K562 (cell line): Measurements from ENCODE around the gene LHPP. TPM values are rescaled to one million over a fixed set of nuclear protein-coding genes. Genes with fewer than 3 reads are reported as not detected.

Experiments
- ATAC-seq: fragments of 200-7000 bp; cut with Tn5 transposase; 3 replicates; pipeline ENCODE4 v1.9.1; 2020; ENCODE audit warnings: moderate library complexity
- BruUV-seq: library from RNA; stranded (reverse); fragments of 400-500 nt; replicated peaks from 2 replicates; lab custom pipeline; 2021; lab: Mats Ljungman, UMichigan
- CTCF ChIA-PET: fragments of 300-600 bp; formaldehyde crosslinking; extraction: SDS; loops from one replicate; lab custom pipeline; 2021; ENCODE audit warnings: low intra/inter-chr PET ratio; lab: Yijun Ruan, JAX
- POLR2A ChIA-PET: fragments of 300-600, 350-650 bp; sonication (Branson Sonifier 250); formaldehyde crosslinking; extraction: SDS; loops from one replicate; lab custom pipeline; 2021; ENCODE audit warnings: antibody characterized with exemption, inconsistent platforms; lab: Yijun Ruan, JAX
- DNase-seq, 4 experiments: peaks; one replicate each; pipeline versions ENCODE4 v3.0.0 to v3.0.0-alpha.2; 2011 to 2018; ENCODE audit warnings: low spot score in 3 of 4, mixed read lengths in 3 of 4; ENCODE audit errors: extremely low read depth in 1 of 4
- FAIRE-seq: peaks from 2 replicates; lab custom pipeline; 2011; peaks lifted over from hg19 to GRCh38; lab: Jason Lieb, UNC
- H2AFZ ChIP-seq: 2 replicates; pipeline ENCODE4 v1.6.0; 2011; ENCODE audit warnings: low read depth, low read length, control low read depth, inconsistent platforms
- H3K27ac ChIP-seq: fragments of 200-600 bp; 3 replicates; pipeline ENCODE4 v1.8.0; 2011; ENCODE audit warnings: low read depth, mild to moderate bottlenecking, control low read depth, inconsistent platforms, low read length, moderate library complexity, mixed read lengths; ENCODE audit errors: extremely low read depth
- H3K27me3 ChIP-seq, 2 experiments: fragments of 300-600 bp in 1 of 2; 2 replicates in 1 of 2; 3 replicates in 1 of 2; pipeline versions ENCODE4 v1.6.0 to v1.8.0; 2011; ENCODE audit warnings: inconsistent platforms in 2 of 2, low read length in 2 of 2, mild to moderate bottlenecking in 1 of 2, mixed read lengths in 1 of 2, moderate library complexity in 1 of 2; ENCODE audit not compliant: control insufficient read depth in 2 of 2, insufficient read depth in 2 of 2
- H3K36me3 ChIP-seq: fragments of 300-600 bp; 3 replicates; pipeline ENCODE4 v1.8.0; 2011; ENCODE audit warnings: mild to moderate bottlenecking, low read length, inconsistent platforms; ENCODE audit not compliant: control insufficient read depth, insufficient read depth
- H3K4me1 ChIP-seq, 2 experiments: fragments of 200-600 bp in 1 of 2; replicated peaks in 1 of 2; 2 replicates in 1 of 2; 3 replicates in 1 of 2; pipeline versions ENCODE4 v1.5.1 to v1.8.0; 2011; ENCODE audit warnings: inconsistent platforms in 2 of 2, low read length in 2 of 2, mild to moderate bottlenecking in 1 of 2, mixed read lengths in 1 of 2, moderate library complexity in 1 of 2; ENCODE audit not compliant: control insufficient read depth in 2 of 2, insufficient read depth in 2 of 2
- H3K4me2 ChIP-seq: 2 replicates; pipeline ENCODE4 v1.6.1; 2011; ENCODE audit warnings: low read length, control low read depth, inconsistent platforms, mixed read lengths; ENCODE audit not compliant: insufficient read depth
- H3K4me3 ChIP-seq: fragments of 200-600 bp; sonication (generic), shearing (Covaris generic); 2 replicates; pipeline ENCODE4 v1.5.1; 2016; ENCODE audit warnings: control low read depth, inconsistent platforms
- H3K79me2 ChIP-seq: fragments of 200-600 bp; 3 replicates; pipeline ENCODE4 v1.8.0; 2011; ENCODE audit warnings: low read length, inconsistent platforms; ENCODE audit not compliant: control insufficient read depth, insufficient read depth
- H3K9ac ChIP-seq, 2 experiments: 2 replicates each; pipeline versions ENCODE4 v1.6.0 to v1.6.1; 2011; ENCODE audit warnings: low read depth in 2 of 2, low read length in 2 of 2, control low read depth in 1 of 2, inconsistent platforms in 1 of 2, mild to moderate bottlenecking in 1 of 2, mixed read lengths in 1 of 2; ENCODE audit not compliant: insufficient read depth in 1 of 2
- H3K9me1 ChIP-seq: one replicate; pipeline ENCODE4 v1.6.0; 2011; ENCODE audit warnings: inconsistent platforms, mild to moderate bottlenecking, low read length, moderate library complexity; ENCODE audit not compliant: control insufficient read depth, insufficient read depth
- H3K9me3 ChIP-seq: replicated peaks from 2 replicates; pipeline ENCODE4 v1.5.1; 2011; ENCODE audit warnings: low read depth, low read length, inconsistent platforms; ENCODE audit not compliant: control insufficient read depth, insufficient read depth
- H4K20me1 ChIP-seq: replicated peaks from 2 replicates; pipeline ENCODE4 v1.6.1; 2011; ENCODE audit warnings: low read length, inconsistent platforms, mixed read lengths; ENCODE audit not compliant: control insufficient read depth, insufficient read depth
- ATF1 ChIP-seq, 2 experiments: fragments of 450-650 bp in 1 of 2; IDR thresholded peaks; 2 replicates each; pipeline ENCODE4 v1.6.1; 2016; ENCODE audit warnings: missing compliant biosample characterization in 1 of 2, missing genetic modification characterization in 1 of 2
- BCOR ChIP-seq: fragments of 450-650 bp; IDR thresholded peaks from 2 replicates; pipeline ENCODE4 v1.6.1; 2016
- CEBPG ChIP-seq, 3 experiments: fragments of 200-800 bp in 1 of 3; sonication (Bioruptor generic) in 1 of 3; sonication (generic) in 1 of 3; formaldehyde crosslinking in 1 of 3; IDR thresholded peaks in 2 of 3; conservative IDR thresholded peaks in 1 of 3; 2 replicates each; pipeline versions ENCODE4 v1.6.1 to v1.8.0; 2016 to 2022; ENCODE audit warnings: missing compliant biosample characterization in 2 of 3, missing genetic modification characterization in 2 of 3, mild to moderate bottlenecking in 1 of 3, missing genetic modification reagents in 1 of 3
- COPS2 ChIP-seq: fragments of 450-650 bp; conservative IDR thresholded peaks from 2 replicates; pipeline ENCODE4 v1.6.1; 2016; ENCODE audit warnings: mild to moderate bottlenecking, moderate library complexity
- ELF2 ChIP-seq: fragments of 250-450 bp; sonication (Bioruptor Pico); IDR thresholded peaks from 2 replicates; pipeline ENCODE4 v1.5.0; 2021; ENCODE audit warnings: mild to moderate bottlenecking
- JUN ChIP-seq, 2 experiments: sonication (generic) in 1 of 2; formaldehyde crosslinking in 1 of 2; IDR thresholded peaks; 2 replicates each; pipeline versions ENCODE4 v1.6.1 to v1.8.0; 2012 to 2022; ENCODE audit warnings: borderline replicate concordance in 2 of 2, mild to moderate bottlenecking in 2 of 2, improper control_type of control experiment in 1 of 2, low read depth in 1 of 2, low read length in 1 of 2, missing genetic modification reagents in 1 of 2
- PBX2 ChIP-seq, 2 experiments: IDR thresholded peaks in 1 of 2; conservative IDR thresholded peaks in 1 of 2; 2 replicates each; pipeline ENCODE4 v1.6.1; 2016; ENCODE audit warnings: low read depth in 2 of 2, mild to moderate bottlenecking in 1 of 2, missing compliant biosample characterization in 1 of 2, missing genetic modification characterization in 1 of 2, moderate library complexity in 1 of 2
- RAD21 ChIP-seq, 2 experiments: fragments of 250-450 bp in 1 of 2; fragments of 450-650 bp in 1 of 2; sonication (Bioruptor Pico) in 1 of 2; formaldehyde crosslinking in 1 of 2; IDR thresholded peaks in 1 of 2; conservative IDR thresholded peaks in 1 of 2; 2 replicates each; pipeline versions ENCODE4 v1.4.0 to v1.8.0; 2020 to 2022; ENCODE audit warnings: mild to moderate bottlenecking in 2 of 2, moderate library complexity in 1 of 2
- ZNF121 ChIP-seq: sonication (generic); formaldehyde crosslinking; conservative IDR thresholded peaks from 2 replicates; pipeline ENCODE4 v1.8.0; 2022; ENCODE audit warnings: missing genetic modification reagents
- ZNF263 ChIP-seq: sonication (generic); formaldehyde crosslinking; IDR thresholded peaks from 2 replicates; pipeline ENCODE4 v1.8.0; 2022; ENCODE audit warnings: mild to moderate bottlenecking, missing genetic modification reagents, borderline replicate concordance
- ZNF57 ChIP-seq: fragments of 450-650 bp; formaldehyde crosslinking; IDR thresholded peaks from 2 replicates; pipeline ENCODE4 v1.4.0; 2020; ENCODE audit warnings: mild to moderate bottlenecking, moderate library complexity
- WGBS: fragments of 100-300 bp; shearing (Covaris generic); methylation state at CpG from one replicate; pipeline ENCODE4 v1.1.6; 2016; ENCODE audit warnings: low coverage, mixed read lengths; ENCODE audit not compliant: insufficient coverage; ENCODE audit errors: missing lambda C conversion rate; 5-methylcytosine and 5-hydroxymethylcytosine counted together
- in situ Hi-C: fragments of 300-500 bp; cut with MboI; formaldehyde crosslinking; loops from 4 replicates; pipeline ENCODE4 v1.15.0; 2018; ENCODE audit warnings: inconsistent platforms, mixed read lengths
- intact Hi-C: fragments of 100-400 bp; cut with micrococcal nuclease; formaldehyde crosslinking; loops from 2 replicates; pipeline ENCODE4 v1.14.2; 2022
- polyA plus RNA-seq, 8 experiments: library from polyadenylated mRNA; depleted of rRNA in 4 of 8; stranded (reverse) in 5 of 8; unstranded in 3 of 8; fragments of >200 nt; fragmentation: Nextera tagmentation in 2 of 8; fragmentation: Illumina TruSeq in 1 of 8; extraction: Ambion mirVana in 2 of 8; extraction: Trizol in 1 of 8; gene quantifications; 2 replicates each; pipeline versions ENCODE4 v1.2.1 to v1.2.3, GENCODE V29; 2011 to 2014; ENCODE audit warnings: inconsistent platforms in 1 of 8, missing spikeins in 1 of 8
- total RNA-seq, 7 experiments: library from RNA; depleted of rRNA in 6 of 7; stranded (reverse); fragments of >200 nt in 6 of 7; fragmentation: Illumina TruSeq in 2 of 7; extraction: Trizol in 2 of 7; gene quantifications; 2 replicates each; pipeline versions ENCODE4 v1.2.1 to v1.2.3, GENCODE V29; 2011 to 2021; ENCODE audit warnings: low replicate concordance in 1 of 7

Gene LHPP
- total and polyA plus RNA-seq, 9 of the 15 experiments (the other 6 are each of a cell fraction or from before 2014, with no cell fraction given) = 0.34 to 7.4 (median 3.0) TPM

DNA sequence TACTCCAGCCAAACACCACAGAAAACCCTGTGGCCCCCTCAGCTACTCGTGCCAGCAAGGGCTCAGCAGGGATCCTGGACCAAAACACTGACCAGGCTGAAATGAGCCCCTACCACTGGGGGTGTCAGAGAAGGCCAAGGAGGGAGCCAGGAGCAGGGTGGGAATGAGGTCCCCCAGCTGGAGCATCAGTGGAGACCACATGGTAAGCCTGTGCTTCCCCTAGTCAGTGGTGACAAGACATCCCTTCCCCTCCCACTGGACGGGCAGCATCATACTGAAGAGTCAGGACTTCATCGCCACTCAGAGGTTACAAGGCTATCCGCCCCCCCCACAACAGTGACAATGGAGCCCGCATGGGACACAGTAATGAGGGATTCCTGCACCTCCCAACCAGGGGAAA is 99.6 kb downstream of the LHPP start (continued):
- TF ChIP-seq CEBPG (CRISPR knock-in tag; IDR thresholded peaks at IDR 0.05) (no peak), CEBPG (tag; conservative IDR thresholded peaks at IDR 0.05 in 1 of 2, IDR thresholded peaks at IDR 0.05 in 1 of 2) (no peak), ZNF57 (CRISPR knock-in tag) (no peak), JUN (IDR thresholded peaks at IDR 0.05; ENCODE audit: borderline replicate concordance, low read depth, low read length) (no peak), JUN (CRISPR knock-in tag; IDR thresholded peaks at IDR 0.05; ENCODE audit: borderline replicate concordance) (no peak), COPS2 (no peak), BCOR (no peak), ATF1 (CRISPR knock-in tag; IDR thresholded peaks at IDR 0.05) (no peak), ATF1 (tag; IDR thresholded peaks at IDR 0.05) (no peak)

DNA sequence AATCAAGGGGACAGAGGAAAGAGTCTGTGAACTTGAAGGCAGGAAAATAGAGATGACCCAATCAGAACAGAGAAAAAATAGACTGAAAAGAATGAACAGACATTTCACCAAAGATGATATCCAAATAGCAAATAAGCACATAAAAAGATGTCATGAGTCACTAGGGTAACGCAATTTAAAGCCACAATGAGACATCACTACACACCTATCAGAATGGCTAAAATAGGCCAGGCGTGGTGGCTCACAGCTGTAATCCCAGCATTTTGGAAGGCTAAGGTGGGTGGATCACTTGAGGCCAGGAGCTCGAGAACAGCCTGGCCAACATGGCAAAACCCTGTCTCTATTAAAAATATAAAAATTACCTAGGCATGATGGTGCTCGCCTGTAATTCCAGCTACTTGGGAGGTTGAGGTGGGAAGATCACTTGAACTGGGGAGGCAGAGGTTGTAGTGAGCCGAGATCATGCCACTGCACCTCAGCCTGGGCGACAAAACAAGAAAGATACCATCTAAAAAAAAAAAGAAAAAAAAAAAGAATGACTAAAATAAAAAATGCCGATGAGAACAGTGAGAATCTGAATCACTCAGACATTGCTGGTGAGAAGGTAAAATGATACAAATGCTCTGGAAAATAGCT is 100.9 kb downstream of the LHPP start:
- in situ Hi-C loops (no loop called here), intact Hi-C loops (no loop called here)
- TF ChIP-seq ZNF263 (CRISPR knock-in tag) (no peak), PBX2 (CRISPR knock-in tag; IDR thresholded peaks at IDR 0.05; ENCODE audit: low read depth) (no peak), PBX2 (tag; conservative IDR thresholded peaks at IDR 0.05; ENCODE audit: low read depth) (no peak), RAD21 (CRISPR knock-in tag; conservative IDR thresholded peaks at IDR 0.05 in 1 of 2, IDR thresholded peaks at IDR 0.05 in 1 of 2) (no peak), CEBPG (CRISPR knock-in tag; IDR thresholded peaks at IDR 0.05) (0 out of 2 replicates have a peak, but pooled peaks have one; percentile 10), CEBPG (tag; conservative IDR thresholded peaks at IDR 0.05 in 1 of 2, IDR thresholded peaks at IDR 0.05 in 1 of 2) (no peak), ELF2 (no peak), ZNF121 (CRISPR knock-in tag) (no peak)
- Histone ChIP-seq H2AFZ (no peak overlapping the region), H3K79me2 (no peaks in the 10 kb centered on the region), H3K27me3 (peaks cover 0 to 25% of the 10 kb centered on the region in 2 experiments; a peak in 3 of 5 replicates), H3K9ac (no peak overlapping the region), H3K9me3 (no peaks in the 10 kb centered on the region), H3K36me3 (no peaks in the 10 kb centered on the region), H3K4me3 (no peak overlapping the region), H3K4me2 (no peak overlapping the region), H3K9me1 (no peaks in the 10 kb centered on the region), H3K27ac (no peak overlapping the region), H4K20me1 (no peaks in the 10 kb centered on the region), H3K4me1 (peaks cover 0 to 21% of the 10 kb centered on the region in 2 experiments; a peak in 4 of 5 replicates)
- BruUV-seq = no TSS peak
- no peak for FAIRE-seq
- POLR2A ChIA-PET = no interaction called here
- WGBS = 9% methylated on average over 5 of the region's 7 CpGs
- no peak for DNase-seq
- ATAC-seq = no peak
- CTCF ChIA-PET = no interaction called here
